Airway epithelial cell (primary cell): ENCODE data around the gene NOTUM. TPM values are rescaled to one million over a fixed set of nuclear protein-coding genes. Genes with fewer than 3 reads are reported as not detected.

Experiments used
- total RNA-seq: library from RNA; depleted of rRNA; stranded (reverse); fragments of >200 nt; gene quantifications from 2 replicates; pipeline ENCODE4 v1.2.3, GENCODE V29; 2015

Gene NOTUM
- not detected in 2 replicates for total RNA-seq

GRCh38 chr17:81961087-81961511, at the start of gene NOTUM:
NOTUM (minus strand) TSS chr17:81961187; CDS start chr17:81960909, 278 bp downstream.

GRCh38 chr17:81977211-81977808, 16.3 kb upstream of the NOTUM start, which contains the start of gene ASPSCR1:
ASPSCR1 (plus strand) TSS chr17:81977629; CDS start chr17:81977647, 18 bp downstream.

GRCh38 chr17:81947189-81947588, 13.8 kb downstream of the NOTUM start, which contains the start of gene MYADML2:
MYADML2 (minus strand) TSS chr17:81947233; CDS start chr17:81941741, 5,492 bp downstream.

GRCh38 chr17:81927653-81928543, 33.1 kb downstream of the NOTUM start, which contains the start of gene MAFG:
MAFG (minus strand) TSS chr17:81927735; CDS start chr17:81923185, 4,550 bp downstream.

GRCh38 chr17:81917565-81918332, 43.2 kb downstream of the NOTUM start, which contains the start of gene SIRT7:
SIRT7 (minus strand) TSS chr17:81918176; CDS start chr17:81918131, 45 bp downstream.

GRCh38 chr17:81911277-81911961, 49.6 kb downstream of the NOTUM start, which contains the start of gene PCYT2:
PCYT2 (minus strand) TSS chr17:81911399; CDS start chr17:81911355, 44 bp downstream.

Other genes with a start within 250 kb of the NOTUM start
- gene SLC25A10, start 248.9 kb downstream of the NOTUM start, total RNA-seq, result 56.4 and 66.7 TPM in 2 replicates
- gene GCGR, start 157.0 kb downstream of the NOTUM start, total RNA-seq, result not detected in 2 replicates
- gene MCRIP1, start 127.9 kb downstream of the NOTUM start, total RNA-seq, result 34.9 and 50.1 TPM in 2 replicates
- gene PPP1R27, start 126.1 kb downstream of the NOTUM start, total RNA-seq, result not detected in 2 replicates
- gene P4HB, start 100.7 kb downstream of the NOTUM start, total RNA-seq, result 1,284 and 1,865 TPM in 2 replicates
- gene ARHGDIA, start 89.8 kb downstream of the NOTUM start, total RNA-seq, result 326 and 351 TPM in 2 replicates
- 184 and 208 TPM in 2 replicates for gene ALYREF, start 69.6 kb downstream of the NOTUM start, total RNA-seq
- 235 and 300 TPM in 2 replicates for gene ANAPC11, start 69.5 kb downstream of the NOTUM start, total RNA-seq
- 3.0 TPM in 1 of 2 replicates, not detected in the other for gene NPB, start 58.9 kb downstream of the NOTUM start, total RNA-seq
- 50.9 and 54.8 TPM in 2 replicates for gene PCYT2, start 49.8 kb downstream of the NOTUM start, total RNA-seq
- gene SIRT7, start 43.0 kb downstream of the NOTUM start, total RNA-seq, result 32.9 and 35.1 TPM in 2 replicates
- 9.5 and 12.1 TPM in 2 replicates for gene MAFG, start 33.5 kb downstream of the NOTUM start, total RNA-seq
- gene PYCR1, start 23.9 kb downstream of the NOTUM start, total RNA-seq, result 55.8 and 60.5 TPM in 2 replicates
- gene MYADML2, start 14.0 kb downstream of the NOTUM start, total RNA-seq, result not detected in 2 replicates
- 6.9 and 12.5 TPM in 2 replicates for gene ASPSCR1, start 16.4 kb upstream of the NOTUM start, total RNA-seq
- gene CENPX, start 61.7 kb upstream of the NOTUM start, total RNA-seq, result 123 and 162 TPM in 2 replicates
- 16.3 and 21.5 TPM in 2 replicates for gene LRRC45, start 62.1 kb upstream of the NOTUM start, total RNA-seq
- 53.3 and 75.5 TPM in 2 replicates for gene RAC3, start 70.5 kb upstream of the NOTUM start, total RNA-seq
- gene DCXR, start 76.5 kb upstream of the NOTUM start, total RNA-seq, result 161 and 191 TPM in 2 replicates
- 37.6 and 38.2 TPM in 2 replicates for gene RFNG, start 90.6 kb upstream of the NOTUM start, total RNA-seq
- gene GPS1, start 90.7 kb upstream of the NOTUM start, total RNA-seq, result 115 and 136 TPM in 2 replicates
- gene DUS1L, start 104.6 kb upstream of the NOTUM start, total RNA-seq, result 76.2 and 82.9 TPM in 2 replicates
- 474 and 632 TPM in 2 replicates for gene FASN, start 137.0 kb upstream of the NOTUM start, total RNA-seq